Subcutaneous adipose tissue (tissue), 4 donors: Measurements from ENCODE around the gene TLR9. TPM values are rescaled to one million over a fixed set of nuclear protein-coding genes. Genes with fewer than 3 reads are reported as not detected.

Experiments
- CTCF ChIP-seq: fragments of 450-650 bp; IDR thresholded peaks from one replicate; pipeline ENCODE4 v1.5.1; 2016; ENCODE audit warnings: low read depth, mild to moderate bottlenecking, control low read depth, antibody characterized with exemption, moderate library complexity
- small RNA-seq: library from RNA; depleted of rRNA; stranded (forward); fragments of <200 nt; gene quantifications from one replicate; pipeline ENCODE3, GENCODE V24; 2016
- total RNA-seq, 4 donors: library from RNA; depleted of rRNA; stranded (reverse); fragments of >200 nt; gene quantifications; one replicate each; pipeline ENCODE4 v1.1.0, GENCODE V29; 2016

The TLR9 gene
- total RNA-seq, 4 donors from 2014 or later, result not detected

GRCh38 chr3:52172262-52172757 lies 53.1 kb downstream of the TLR9 start:
- TF ChIP-seq CTCF, result no peak

GRCh38 chr3:52171514-52172261 lies 53.8 kb downstream of the TLR9 start:
- TF ChIP-seq CTCF, result no peak

Small RNAs within 50 kb of the gene (small RNA-seq; reads per million reads assigned to genes)
- gene MIRLET7G, result 551 reads per million, percentile 99 among the genes with 10 or more reads in this experiment

Other genes starting within 250 kb of the TLR9 start
- gene ACY1, start 242.1 kb downstream of the TLR9 start, total RNA-seq, result 10 to 100 TPM; 24.5 to 60.3 (median 31.4) TPM
- gene RPL29, start 229.8 kb downstream of the TLR9 start, total RNA-seq, result 1,000 to 10,000 TPM; 1,093 to 1,919 (median 1,775) TPM
- 10 to 100 TPM in 2 of 4 donors, 1 to 10 TPM in 2; 5.9 to 15.6 (median 9.7) TPM for gene DUSP7, start 169.1 kb downstream of the TLR9 start, total RNA-seq
- gene POC1A, start 71.2 kb downstream of the TLR9 start, total RNA-seq, result 1 to 10 TPM in 2 of 4 donors, under 1 TPM in 2; 0.38 to 2.4 (median 1.2) TPM
- 10 to 100 TPM; 25.8 to 44.3 (median 39.0) TPM for gene ALAS1, start 27.5 kb downstream of the TLR9 start, total RNA-seq
- gene TWF2, start 13.5 kb upstream of the TLR9 start, total RNA-seq, result 100 to 1,000 TPM in 3 of 4 donors, 10 to 100 TPM in 1; 50.4 to 129 (median 122) TPM
- 10 to 100 TPM; 13.0 to 44.7 (median 35.3) TPM for gene PPM1M, start 20.1 kb upstream of the TLR9 start, total RNA-seq
- 10 to 100 TPM; 48.3 to 56.5 (median 51.6) TPM for gene WDR82, start 53.0 kb upstream of the TLR9 start, total RNA-seq
- gene GLYCTK, start 62.2 kb upstream of the TLR9 start, total RNA-seq, result 10 to 100 TPM in 3 of 4 donors, 1 to 10 TPM in 1; 7.2 to 72.0 (median 38.9) TPM
- gene DNAH1, start 90.7 kb upstream of the TLR9 start, total RNA-seq, result 10 to 100 TPM in 3 of 4 donors, 1 to 10 TPM in 1; 9.5 to 30.3 (median 14.6) TPM
- gene BAP1, start 184.4 kb upstream of the TLR9 start, total RNA-seq, result 10 to 100 TPM; 46.1 to 61.4 (median 55.0) TPM
- 10 to 100 TPM in 3 of 4 donors, 1 to 10 TPM in 1; 9.5 to 17.3 (median 13.0) TPM for gene PHF7, start 185.0 kb upstream of the TLR9 start, total RNA-seq
- 100 to 1,000 TPM in 3 of 4 donors, 10 to 100 TPM in 1; 97.3 to 373 (median 164) TPM for gene SEMA3G, start 219.5 kb upstream of the TLR9 start, total RNA-seq
- gene TNNC1, start 228.4 kb upstream of the TLR9 start, total RNA-seq, result 1 to 10 TPM in 2 of 4 donors, not detected in 2; 1.7 to 3.7 TPM
- gene NISCH, start 230.0 kb upstream of the TLR9 start, total RNA-seq, result 100 to 1,000 TPM in 1 of 4 donors, 10 to 100 TPM in 3; 52.7 to 105 (median 71.5) TPM